ENCODE results near the gene FIGLA.

Gene FIGLA, protein sequence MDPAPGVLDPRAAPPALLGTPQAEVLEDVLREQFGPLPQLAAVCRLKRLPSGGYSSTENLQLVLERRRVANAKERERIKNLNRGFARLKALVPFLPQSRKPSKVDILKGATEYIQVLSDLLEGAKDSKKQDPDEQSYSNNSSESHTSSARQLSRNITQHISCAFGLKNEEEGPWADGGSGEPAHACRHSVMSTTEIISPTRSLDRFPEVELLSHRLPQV

GRCh38 chr2:70790136-70790828, at the start of gene FIGLA:
Gene FIGLA (minus strand): TSS chr2:70790643. CDS start chr2:70790638, 5 bp downstream.
- peak in 1 of 3 donors; percentile 26 for DNase-seq

- DNase-seq = peak; percentile 47 to 53 (median 50)
These were observed 47.8 kb upstream of the FIGLA start for GRCh38 chr2:70837980-70838925.

DNA sequence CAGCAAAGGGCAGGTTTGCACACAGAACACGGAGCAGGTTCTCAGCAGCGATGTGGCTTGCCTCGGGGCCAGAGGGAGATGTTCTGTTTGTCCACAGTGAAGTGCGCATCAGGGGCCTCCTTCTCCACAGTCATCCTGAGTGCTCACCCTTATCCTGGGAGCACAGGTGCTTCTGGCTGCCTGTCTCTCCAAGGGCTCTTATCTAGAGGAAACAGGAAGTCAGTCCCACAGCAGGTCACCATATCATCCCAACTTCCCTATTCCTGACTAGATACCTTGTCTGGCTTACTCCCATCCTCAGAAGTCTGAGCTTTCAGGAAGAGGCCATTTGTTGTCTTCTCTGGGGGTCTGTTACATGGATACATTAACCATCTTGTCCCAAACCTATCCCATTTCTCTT, 45.2 kb upstream of the FIGLA start, which contains the start of gene CD207:
CD207 (minus strand) TSS at position 174 of the 400 bp plus-strand sequence; CDS start at position 134, 40 bp downstream.
- no peak for DNase-seq

GRCh38 chr2:70834881-70835280, 44.4 kb upstream of the FIGLA start:
- no peak for DNase-seq

GRCh38 chr2:70834106-70834505, 43.7 kb upstream of the FIGLA start:
- DNase-seq = no peak

- DNase-seq = no peak
These were observed 42.8 kb upstream of the FIGLA start for GRCh38 chr2:70833246-70833645.

GRCh38 chr2:70832386-70832785, 41.9 kb upstream of the FIGLA start:
- DNase-seq = peak; percentile 37 to 59 (median 55)

- no peak for DNase-seq
These were observed 41.4 kb upstream of the FIGLA start for GRCh38 chr2:70831861-70832260.

DNA sequence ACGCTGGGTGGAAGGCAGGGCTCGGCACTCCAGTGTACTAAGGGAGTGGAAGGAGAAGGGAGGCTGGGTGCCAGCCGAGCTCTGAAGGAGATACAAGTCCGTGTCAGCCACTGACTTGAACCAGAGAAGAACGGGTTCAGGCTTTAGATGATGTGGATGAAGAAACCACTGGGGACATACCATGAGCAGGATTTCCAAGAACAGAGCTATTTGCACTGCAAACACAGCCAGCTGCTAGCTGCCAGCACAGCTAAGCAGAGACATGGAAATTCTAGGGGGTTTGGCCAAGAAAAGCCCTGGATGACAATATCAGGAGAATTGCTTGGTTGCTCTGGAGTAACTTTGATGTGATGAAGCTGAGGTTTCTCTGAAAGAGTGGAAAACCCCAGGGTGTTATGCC, 39.9 kb upstream of the FIGLA start:
- peak; percentile 64 to 88 (median 71) for DNase-seq

DNA sequence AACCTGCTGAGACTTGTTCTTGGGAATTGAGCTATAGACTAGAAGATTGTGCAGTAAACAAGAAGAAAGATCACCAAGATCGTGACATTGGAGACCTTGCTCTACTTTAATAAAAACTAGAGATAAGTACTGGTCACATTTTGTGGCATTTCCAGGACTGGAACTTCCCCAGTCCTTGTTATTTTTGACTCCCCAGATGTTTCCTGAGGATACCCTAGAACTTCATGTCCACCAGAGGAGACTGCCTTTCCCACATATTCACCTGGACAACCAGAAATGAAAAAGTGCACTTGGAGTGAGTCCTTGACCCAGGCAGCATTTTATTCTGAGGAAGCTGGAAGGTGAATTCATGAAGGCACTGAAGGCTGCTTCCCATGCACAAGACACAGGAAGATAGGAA, 39.5 kb upstream of the FIGLA start:
- no peak for DNase-seq

DNA sequence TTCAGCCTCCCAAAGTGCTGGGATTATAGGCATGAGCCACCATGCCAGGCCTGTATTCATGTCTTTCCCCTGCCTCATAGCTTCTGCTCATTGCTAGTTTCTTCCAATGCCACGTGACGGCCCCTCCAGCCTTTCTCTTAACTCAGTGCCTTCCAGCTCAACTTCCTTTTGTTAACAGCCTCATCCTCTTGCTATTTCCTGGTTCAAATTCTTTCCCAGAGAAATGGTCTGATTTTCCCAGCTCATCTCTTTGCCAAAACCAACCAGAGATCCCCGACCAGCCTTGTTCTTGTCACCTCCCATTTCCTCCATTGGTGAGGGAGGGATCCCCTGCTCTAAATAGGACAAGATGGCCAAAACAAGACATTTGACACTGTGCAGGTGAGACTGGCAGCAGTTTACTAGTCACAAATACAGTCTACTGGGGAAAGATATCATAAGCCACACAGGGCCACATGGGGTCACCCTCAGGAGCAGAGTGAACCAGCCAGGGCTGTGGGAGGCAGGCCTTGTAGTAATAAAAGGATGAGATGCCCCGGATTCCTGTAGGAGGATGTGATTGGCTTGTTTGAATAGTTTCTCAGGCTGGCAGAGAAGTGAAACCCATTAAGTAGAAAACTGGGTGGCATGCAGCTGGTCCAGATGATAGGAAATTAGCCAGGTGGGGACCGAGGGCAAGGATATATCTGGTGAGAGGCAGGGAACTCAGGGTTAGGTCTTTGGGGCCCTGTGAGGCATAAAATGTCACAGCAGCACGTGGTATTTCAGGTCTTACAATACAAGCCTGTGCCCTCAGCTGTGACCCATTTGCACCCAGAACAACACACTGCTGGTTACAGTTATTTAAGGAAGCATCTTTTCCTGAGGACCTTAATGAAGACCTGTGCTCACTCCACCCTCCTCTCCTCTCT, 38.7 kb upstream of the FIGLA start:
- peak in 1 of 3 donors; percentile 44 for DNase-seq

DNA sequence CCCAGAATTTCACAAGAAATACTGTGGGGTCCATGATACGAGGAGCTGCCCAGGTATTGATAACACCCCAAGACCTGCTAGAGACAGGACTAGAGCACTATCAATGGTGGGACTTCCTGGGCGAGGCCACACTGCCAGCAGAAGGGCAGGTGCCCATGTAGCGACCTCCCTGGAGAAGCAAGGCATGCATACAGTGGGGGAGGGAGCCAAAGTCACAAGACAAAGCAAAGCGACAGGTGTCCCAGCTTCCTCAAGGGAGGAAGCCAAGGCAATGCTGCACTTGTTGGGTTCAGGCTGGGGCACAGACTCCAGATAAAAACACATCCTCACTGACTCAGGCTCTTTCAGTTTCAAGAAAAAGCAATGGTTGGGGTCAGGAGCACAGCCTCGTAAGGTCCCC, 37.7 kb upstream of the FIGLA start:
- no peak for DNase-seq

- no peak for DNase-seq
These were observed 36.9 kb upstream of the FIGLA start for GRCh38 chr2:70827388-70827787.

DNA sequence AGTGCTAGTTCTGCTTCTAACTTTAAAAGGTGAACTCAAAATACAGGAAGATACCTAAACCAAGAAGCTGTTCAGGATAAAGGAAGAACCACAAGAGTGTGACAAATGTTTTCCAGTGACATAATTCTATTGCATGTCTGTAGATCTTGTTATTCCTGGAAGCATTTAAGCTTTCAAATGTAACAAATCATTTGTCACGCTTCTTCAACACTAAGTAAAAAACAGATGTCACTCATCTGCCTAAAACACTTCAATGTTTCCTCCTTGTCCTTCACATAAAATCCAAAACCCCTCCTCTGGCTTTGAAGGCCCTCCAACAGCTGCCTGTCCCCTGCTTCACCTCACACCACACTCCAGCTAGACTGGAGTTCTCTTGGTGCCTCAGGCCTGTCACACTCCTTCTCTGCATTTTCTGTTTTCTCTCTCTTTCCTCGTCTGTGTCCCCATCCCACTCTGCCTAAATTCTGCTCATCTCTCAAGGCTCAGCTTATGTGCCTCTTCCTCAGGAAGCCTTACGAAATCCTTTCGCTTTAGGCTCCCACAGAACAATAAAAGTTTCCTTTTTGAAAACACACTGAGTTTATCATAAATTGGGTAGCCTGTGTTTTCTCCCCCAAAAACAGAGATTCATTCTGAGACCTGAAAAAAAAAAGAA, 36.4 kb upstream of the FIGLA start:
- DNase-seq = peak in 2 of 3 donors; percentile 37 to 84

GRCh38 chr2:70823249-70823648, 32.8 kb upstream of the FIGLA start:
- DNase-seq = peak; percentile 18 to 52 (median 49)

DNA sequence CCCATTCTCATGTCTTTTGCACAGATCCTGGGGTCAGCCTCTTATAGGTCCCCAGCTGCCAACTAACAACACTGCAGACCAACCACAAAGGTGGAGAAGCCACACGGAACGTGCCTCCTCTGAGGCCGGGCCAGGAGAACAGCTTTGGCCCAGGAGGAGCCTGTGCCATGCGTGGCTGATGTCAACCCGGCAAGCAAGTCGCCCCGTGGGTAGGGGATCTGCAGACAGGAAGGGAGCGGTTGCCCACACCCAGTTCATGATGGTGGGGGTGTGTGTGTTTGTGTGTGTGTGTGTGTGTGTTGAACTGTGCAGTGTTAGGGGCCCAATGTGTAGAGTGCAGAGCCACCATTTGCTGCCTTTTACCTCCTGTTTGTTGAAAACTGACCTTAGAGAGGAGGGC, 32.4 kb upstream of the FIGLA start:
- no peak for DNase-seq

DNA sequence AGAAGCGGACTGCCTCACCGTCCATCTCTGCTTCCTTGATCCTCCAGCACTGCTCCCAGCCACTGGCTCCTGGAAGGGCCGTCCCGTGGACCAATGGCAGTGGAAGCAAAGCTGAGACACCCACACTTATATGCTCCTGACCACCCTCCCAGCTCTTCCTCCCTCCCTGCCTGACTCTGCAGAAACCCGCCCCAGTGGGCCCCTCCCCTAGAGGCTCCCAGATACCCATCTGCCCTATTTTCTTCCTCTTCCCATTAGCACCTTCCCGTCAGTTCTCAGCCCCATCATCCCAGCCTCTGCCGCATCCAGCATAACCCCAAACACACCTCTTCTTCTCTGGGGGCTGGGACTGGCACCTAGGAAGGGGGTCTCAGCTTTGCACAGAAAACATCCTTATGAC, 30.1 kb upstream of the FIGLA start, which contains the start of gene CLEC4F:
CLEC4F (minus strand) TSS at position 101 of the 400 bp plus-strand sequence; CDS start at position 25, 76 bp downstream.
- no peak for DNase-seq

GRCh38 chr2:70817284-70817954, 27.0 kb upstream of the FIGLA start:
- DNase-seq = no peak

GRCh38 chr2:70816726-70817125, 26.3 kb upstream of the FIGLA start:
- no peak for DNase-seq

GRCh38 chr2:70808983-70809958, 18.8 kb upstream of the FIGLA start:
- no peak for DNase-seq

All from suppressor macrophage treated with lipopolysaccharide for 1 hour (primary cell).